G401.6 (cell line): ENCODE measurements around the gene SLC41A1.

Experiments
- FAIRE-seq: peaks from 2 replicates; lab custom pipeline; 2012; peaks lifted over from hg19 to GRCh38; lab: Jason Lieb, UNC

SLC41A1 gene

DNA sequence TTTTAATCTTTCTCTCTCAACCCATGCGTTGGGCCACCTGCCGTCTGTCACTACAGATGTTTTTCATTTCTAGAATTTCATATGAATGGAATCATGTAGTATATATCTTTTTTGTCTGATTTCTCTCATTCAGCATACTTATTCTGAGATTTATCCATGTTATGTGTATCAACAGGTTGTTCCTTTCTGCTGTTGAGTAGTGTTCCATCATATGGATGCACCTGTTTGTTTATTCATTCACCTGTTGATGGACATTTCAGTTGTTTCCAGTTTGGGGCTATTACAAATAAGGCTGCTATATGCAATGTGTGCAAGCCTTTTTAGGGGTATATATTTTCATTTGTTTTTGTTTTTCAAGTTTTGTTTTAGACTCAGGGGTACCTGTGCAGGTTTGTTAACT, 9.4 kb upstream of the SLC41A1 start:
- FAIRE-seq: no peak

DNA sequence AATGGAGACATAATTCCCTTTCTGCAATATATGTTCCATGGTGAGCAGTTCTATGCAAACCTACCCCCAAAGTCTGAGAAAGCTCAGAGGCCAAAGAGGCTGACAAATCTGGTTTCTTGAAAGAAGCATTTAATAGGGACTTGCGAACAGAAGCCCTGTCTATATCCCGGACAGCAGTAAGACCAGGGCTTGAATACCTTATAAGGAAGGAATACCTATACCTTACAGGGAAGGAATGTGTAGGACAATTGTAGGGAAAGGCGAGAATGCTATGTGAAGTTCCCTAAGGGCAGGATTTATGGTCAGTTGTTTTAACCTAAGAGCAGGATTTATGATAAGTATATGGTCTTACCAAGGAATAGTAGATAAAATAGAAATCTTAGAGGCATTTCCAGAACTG, 5.0 kb upstream of the SLC41A1 start:
- FAIRE-seq: no peak

DNA sequence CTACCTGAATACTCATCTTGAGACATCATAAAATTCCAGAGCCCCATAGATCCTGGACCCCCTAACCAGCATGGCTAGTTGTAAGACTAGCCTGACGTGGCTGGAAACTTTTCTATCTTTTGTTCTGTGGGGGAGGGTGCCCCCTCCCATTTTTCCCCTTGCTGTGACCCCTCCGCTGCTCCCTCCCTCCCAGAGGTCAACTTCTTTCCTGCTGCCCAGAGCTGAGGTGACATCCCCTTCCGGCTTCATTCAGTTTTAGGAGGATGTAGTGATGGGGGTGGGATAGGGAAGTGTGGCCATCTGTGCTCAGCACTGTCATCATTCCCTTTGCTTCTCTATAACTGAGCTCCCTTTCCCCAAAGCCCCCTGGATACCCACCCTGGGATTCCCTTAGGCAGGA, 4.4 kb upstream of the SLC41A1 start:
- no peak for FAIRE-seq

DNA sequence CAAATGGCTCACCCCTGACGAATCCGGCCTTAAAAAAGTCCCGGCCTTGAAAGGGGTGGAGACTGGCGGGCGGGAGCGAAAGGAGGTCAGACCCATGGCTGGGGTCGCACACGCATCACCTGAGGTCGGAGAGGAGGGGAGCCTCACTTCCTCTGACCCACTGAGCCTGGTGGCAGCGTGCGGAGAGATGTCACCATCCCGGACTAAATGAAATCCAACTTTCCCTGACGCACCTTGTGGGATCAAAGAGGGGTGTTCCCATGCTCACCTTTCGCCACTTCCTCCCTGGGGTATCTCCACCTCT, 709 bp upstream of the SLC41A1 start:
- no peak for FAIRE-seq

DNA sequence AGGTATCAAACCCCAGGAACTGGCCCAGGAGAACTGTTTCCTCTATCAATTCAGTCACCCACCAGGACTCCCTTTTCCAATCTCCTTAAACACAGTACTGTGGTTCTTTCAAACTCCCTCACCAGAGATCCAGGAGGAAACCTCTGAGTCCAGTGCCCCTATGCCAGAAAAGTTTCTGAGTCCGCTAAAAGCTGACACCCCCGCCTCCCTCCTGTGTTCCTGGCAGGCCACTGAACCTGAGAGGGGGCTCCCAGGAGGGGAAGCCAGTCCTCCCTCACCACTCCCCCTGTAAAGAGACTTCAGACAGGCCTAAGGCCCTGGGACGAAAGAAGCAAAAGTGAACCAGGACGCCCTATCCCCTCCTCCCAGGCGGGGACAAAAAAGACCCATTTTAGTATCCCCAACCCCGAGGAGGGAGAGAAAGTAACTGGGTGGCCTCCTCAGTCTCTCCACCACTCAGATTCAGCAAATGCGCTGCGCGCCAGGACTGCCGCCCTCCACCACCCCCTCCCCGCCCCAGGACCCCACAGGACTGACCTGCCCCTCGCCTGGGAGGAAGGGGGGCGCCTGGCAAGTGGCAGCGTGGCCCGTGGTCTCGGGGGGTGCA, 624 bp downstream of the SLC41A1 start:
- FAIRE-seq: no peak

DNA sequence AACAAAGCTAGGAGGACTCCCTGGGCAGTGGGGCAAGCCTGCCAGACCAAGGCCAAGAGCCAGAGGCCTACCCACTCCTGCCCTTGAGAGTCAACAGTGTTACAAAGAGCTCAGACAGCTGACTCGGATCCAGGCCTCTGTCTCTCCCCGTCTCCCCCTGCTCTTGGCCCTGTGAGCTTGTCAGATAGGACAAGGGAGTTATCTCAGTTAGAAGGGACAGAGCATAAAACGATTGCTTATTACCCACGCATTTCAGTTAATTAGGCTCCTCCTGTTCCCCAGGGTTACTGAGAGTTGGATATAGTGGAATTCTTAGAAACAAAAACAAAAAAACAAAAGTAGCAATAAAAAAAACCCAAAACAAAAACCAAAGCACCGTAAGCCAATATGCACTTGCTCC, 1.3 kb downstream of the SLC41A1 start:
- FAIRE-seq: no peak

DNA sequence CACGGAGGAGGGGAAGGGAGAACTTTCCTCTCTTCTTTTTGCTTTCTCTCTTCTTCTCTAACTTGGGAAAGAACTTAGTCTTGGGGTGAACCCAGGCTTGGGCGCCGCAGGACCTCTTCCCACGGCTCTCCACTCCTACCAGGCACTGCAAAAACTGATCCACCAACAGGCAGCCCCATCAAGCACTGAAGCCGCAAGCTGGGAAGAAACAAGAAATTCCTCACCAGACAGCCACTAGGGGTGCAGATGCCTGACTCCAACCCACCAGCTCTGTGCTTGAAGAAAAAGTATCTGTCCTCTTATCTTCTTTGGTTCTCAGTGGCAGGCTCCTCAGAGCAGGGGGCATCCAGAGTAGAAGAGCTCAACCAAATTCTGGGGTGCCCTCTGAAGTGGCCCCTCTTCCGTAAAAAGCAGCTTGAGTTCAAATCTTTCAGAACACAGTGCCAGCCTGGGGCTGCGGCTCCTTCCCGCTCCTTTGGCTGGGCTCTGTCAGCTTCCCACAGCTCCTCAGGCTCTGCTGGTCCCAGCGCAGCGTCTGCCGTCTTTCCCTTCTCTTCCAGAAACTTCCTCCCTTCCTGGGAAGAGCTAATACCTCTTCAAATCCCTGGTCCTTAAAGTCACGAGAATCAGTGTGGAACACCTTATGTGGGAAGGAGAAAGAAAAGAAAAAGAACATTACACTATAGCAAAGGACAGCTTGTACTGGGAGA, 2.4 kb downstream of the SLC41A1 start:
- no peak for FAIRE-seq

DNA sequence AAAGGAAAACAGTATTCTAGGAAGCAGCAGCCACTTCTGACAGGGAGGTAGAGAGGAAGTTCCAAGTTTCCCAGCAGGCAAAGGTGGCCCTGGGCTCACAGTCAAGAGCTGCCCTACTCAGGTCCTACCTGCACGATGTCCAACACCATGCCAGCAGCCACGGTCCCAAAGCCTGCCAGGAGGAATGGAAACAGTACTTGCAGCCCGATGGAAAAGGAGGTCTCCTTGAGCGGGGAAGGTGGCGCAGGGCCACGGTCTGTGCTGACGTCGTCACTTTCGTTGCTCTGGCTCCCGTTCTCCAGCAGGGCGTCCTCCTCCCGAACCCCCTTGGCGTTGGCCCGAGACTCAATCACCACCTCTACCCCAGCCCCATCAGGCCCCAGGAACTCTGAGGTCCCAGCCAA, 3.1 kb downstream of the SLC41A1 start:
- no peak for FAIRE-seq

DNA sequence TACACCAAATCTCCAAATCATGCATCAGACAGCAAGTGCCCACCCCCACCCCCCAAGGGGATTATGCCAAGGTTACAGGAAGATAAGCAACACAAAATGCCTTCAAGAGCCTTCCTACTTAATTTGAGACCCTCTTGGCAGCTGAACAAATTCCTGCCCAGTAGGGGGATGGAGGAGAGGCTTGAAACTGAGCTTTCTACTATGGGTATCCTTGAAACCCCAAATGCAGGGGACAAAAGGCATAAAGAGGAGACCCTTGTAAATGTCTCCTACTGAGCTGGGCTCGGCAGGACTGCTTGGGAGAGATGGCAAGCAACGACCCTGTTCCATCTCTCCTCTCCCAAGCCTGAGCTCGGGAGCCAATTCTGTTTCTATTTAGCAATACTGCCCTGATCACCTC, 3.5 kb downstream of the SLC41A1 start:
- FAIRE-seq: no peak

DNA sequence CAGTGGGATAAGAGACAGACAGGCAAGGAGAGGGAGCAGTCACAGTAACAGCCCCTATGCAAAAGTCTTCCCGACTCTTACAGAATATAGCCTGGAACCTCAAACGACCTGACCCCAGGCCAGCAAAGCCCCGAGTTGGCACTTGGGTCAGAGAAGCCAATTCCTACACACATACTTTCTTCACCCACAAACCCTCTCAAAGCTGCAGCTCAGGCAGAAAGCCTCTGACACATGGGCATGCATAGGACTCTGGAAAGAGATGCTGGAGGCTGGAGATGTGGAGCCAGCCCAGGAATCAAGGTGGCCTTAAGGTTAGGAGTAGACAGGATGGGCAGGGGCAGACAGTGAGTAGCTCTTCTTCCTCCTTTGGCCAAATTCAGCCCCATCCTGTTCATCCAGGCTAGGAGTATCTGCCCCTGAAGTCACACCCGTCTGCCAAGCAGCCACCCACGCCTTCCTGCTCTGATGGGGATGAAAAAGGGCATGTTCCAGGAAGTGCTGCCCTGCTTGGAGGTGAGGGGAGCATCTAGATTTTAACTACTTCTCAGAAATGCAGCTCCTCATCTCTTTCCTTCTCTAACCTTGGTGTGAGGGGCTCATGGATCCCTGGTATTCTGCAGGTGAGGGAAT, 7.8 kb downstream of the SLC41A1 start:
- FAIRE-seq: no peak

DNA sequence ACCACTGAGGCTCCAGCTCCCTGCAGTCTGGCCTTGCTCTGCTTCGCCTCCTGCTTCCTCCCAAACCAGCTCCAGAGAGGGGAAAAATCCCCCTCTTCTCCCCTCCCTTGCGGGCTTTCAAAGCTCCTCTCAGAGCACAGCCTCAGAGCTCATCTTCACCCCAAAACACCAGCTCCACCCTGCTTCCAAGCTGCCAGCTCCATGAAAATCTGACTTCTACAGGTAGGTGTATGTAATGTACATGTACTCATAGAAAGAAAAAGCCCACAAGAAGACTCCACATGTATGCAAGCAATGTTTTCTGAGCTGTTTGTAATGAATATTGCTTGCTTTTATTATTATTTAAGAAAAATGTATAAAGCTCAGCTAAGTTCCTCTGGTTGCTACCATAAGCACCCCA, 8.4 kb downstream of the SLC41A1 start:
- no peak for FAIRE-seq

DNA sequence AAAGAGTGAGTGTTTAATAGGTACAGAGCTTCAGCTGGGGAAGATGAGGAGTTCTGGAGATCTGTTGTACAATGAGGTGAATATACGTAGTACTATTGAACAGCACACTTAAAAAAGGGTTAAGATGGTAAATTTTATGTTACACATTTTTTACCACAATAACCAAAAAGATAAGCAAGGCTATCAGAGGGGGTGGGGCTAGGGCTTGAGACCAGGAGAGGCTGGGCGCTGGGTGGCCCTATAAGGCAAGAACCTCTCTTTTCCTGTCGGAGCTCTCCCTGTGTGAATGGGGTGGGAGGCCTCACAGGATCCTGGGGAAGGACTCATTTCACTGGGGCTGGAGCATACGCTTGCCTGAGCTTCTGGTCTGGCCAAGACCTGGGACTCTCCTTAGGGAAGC, 9.0 kb downstream of the SLC41A1 start:
- FAIRE-seq: no peak

DNA sequence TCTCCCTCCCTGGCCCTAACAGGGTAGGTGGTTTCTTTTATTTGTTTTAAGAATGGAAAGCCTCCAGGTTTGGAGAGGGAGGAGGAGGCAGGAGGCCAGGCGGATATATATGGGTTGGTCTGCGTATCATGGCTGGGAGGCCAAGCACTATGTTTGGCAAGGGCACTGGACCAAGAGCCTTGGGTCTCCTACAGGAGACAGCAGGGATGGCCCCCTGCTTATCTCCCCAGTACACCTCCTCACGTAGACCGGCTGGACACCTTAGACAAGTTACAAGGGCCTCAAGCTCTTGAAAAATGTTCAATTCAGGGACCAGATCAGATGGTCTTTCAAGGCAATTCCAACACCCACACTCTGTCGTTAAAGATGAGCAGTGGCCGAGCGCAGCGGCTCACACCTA, 10.9 kb downstream of the SLC41A1 start:
- no peak for FAIRE-seq

DNA sequence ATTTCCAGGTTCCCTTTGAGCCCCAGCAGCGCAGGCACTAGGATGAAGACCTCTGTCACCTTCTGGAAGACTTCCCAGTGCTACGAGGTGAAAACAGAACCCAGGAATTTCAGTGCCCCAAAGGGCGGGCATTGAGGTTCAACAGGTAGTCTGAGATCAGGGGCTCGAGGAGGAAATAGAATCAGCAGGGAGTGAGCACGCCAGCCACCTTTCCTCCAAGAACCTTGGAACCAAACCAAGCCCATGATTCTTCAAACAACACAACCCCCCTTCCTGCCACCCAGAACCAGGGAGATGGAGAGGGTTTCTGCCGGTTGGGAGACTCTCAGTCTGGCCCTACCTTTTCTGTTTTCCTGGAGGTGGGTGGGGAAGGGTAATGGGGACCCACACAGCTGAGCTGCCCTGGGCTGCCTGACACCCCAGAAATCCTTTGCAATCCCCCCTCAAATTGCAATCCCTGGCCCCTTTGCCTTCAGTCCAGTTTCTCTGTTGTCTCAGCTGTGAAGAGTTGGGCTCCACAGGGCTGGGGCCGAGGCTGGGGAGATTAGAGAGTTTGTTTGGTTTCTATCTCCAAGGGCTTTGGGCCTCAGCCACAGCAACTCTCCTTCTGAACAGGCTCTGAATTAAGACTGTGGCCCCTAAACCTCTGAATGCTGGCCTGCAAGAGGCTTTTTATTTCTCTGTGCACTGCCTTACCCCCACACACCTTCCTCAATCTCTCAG, 11.9 kb downstream of the SLC41A1 start:
- FAIRE-seq: no peak

DNA sequence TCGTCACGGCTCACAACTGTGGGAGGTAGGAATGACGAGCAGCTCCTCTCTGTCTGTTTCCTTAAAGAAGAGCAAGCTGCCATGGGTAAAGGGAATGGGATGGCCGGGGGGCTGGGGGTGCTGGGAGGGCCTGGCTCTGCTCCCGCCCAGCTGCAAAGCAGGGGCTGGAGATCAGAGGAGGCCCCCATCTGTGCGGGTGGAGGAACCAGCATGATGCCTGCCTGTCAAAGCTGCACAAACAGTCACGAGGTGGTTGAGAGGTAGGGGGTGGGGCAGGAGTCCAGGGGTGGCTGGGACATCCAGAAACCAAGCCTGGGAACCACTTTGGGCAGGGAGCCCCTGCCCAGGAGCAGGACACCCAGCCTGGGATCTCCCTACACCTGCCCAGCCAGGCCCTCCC, 12.6 kb downstream of the SLC41A1 start:
- FAIRE-seq: no peak

DNA sequence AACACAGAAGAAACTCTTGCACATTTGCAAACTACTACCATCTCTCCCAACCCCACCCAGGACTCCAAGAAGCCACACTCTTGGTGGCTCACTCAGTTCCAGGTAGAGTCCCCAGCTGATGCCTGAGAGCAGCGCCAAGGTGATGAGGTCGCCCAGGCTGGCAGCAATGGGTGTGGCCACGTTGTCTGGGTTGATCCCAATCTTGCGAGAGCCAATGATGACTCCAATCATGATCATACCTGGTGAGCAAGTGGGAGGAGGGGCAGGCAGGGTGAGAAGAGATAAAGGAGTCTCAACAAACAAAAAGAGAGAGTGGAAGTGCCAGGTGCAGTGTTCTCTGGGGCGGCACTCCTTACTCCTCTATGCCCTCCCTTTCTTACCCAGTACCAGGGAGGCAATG, 14.4 kb downstream of the SLC41A1 start:
- FAIRE-seq: no peak

DNA sequence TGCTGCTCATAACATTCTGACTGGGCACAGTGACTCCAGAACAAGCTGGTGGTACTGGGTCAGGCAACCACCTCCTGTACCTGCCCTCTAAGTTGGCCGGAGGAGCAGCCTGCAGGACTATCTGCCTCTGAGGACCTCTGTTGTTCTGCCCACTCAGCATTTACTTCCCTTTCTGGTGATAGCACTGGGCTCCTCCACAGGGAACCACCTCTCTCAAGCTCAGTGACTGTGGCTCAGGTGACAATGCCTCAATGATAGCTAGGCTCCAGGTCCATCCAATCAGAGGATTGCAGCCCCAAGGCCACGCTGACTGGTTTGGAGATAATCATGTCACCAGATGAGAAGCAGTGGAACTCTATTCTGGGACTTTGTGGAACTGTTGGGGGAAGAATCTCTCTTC, 15.8 kb downstream of the SLC41A1 start:
- FAIRE-seq: no peak

DNA sequence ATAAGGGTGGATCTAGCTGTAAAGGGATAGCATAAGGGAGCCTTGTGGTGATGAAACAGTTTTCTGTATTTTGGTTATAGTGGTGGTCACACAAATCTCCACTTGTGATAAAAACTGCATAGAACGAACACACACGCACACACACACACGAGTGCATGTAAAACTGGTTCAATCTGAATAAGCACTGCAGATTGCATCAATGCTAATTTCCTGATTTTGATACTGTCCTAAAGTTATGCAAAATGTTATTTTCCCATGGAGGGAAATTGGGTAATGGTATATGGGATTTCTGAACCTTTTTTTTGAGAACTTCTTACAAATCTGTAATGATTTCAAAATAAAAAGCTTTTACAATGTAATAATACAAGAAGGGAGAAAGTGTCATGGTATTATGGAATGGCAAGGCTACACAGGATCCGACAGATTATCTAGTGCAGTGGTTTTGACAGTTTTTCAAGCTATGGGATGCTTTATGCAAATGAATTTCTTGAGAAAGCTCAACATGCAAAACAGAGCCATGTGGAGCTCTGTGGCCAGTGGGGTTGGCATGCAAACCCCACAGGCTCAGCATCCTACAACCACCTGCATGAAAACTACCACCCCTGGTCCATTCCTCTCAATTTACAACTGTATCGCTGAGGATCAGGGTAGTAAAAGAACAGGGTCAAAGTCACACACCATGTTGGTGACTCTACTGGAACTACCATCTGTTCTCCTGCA, 18.8 kb downstream of the SLC41A1 start:
- no peak for FAIRE-seq

DNA sequence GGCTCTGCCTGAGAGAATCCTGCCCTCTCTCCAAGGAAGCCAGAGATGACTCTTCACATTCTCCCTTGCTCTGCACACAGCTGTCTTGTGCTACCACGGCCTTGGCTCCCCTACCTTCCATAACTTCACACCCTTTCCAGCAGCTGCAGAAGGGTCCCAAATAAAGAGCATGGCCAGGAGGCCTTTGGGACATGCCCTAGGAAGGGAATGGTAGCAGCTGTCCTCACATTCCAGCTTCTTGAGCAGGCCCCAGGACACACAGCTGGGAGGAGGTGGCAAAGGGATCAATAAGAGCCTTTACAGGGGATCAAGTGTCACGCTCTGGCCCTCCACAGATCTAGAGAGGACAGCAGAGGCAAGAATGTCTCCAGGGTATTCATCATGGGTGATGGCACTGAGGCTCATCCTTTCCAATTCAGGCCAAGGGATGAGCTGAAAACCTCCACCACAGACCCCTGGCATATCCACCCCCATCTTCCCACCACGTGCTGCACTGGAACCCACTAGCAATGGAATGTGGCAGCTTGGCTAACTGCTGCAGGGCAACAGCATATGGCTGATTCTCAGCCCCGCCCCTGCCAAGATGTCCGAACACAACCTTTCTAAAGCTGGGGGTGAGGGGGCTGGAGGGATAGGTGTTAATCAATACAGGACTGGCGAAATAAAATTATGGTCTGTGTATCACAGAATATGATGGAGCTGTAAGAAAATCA, 19.9 kb downstream of the SLC41A1 start:
- FAIRE-seq: no peak

DNA sequence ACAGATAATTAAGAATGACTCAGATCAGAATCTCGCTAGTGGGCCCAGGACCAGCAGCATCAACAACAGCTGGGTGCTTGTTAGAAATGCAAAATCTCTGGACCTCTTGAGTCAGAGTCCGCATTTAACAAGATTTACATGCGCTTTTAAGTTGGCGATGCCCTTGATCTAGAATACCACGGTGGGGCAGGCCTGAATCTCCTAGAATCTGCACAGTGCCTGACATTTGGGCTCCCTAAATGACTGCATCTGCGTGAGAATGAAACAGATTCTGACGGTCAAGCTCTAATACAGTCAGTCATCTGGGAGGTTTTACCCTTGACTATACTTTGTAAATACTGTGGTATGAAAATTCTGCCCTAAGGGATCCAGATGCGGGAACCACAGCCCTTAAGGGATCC, 20.5 kb downstream of the SLC41A1 start:
- no peak for FAIRE-seq

DNA sequence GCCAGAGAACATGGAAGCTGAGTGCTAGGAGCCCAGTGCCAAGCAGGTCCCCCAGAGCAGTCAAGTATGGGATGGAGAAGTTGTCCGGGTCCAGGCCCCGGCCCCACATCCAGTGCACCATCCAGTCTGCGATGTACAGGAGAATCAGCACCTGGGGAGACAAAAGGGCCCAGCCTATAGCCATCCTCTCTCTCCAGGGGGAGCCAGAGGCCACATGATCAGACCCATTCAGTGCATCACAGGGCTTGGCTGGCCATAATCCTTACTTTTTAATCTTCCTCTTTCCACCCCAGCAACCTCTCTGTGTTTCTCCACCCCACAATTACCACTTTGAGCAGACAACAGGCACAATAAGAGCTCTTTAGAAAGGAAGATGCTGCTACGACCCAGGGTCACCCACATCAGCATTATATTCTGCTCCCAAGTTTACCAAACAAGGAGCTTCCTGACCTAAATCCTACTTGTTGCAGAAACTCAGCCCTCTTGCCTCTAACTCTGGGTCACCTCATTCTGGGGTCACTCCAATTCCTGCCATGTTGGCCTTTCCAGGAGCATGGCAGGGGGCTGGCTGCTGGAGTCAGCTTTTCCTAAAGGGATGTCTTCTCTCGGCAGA, 21.3 kb downstream of the SLC41A1 start:
- no peak for FAIRE-seq
